OCI-LY1 (cell line): Measurements from ENCODE around the gene TLR9.

Source experiments
- H2AFZ ChIP-seq: fragments of 200-600 bp; sonication (generic), shearing (Covaris generic); 2 replicates; pipeline ENCODE4 v1.6.0; 2014; ENCODE audit warnings: antibody characterized with exemption, mild to moderate bottlenecking, low read length
- H3F3A ChIP-seq: fragments of 200-600 bp; sonication (generic), shearing (Covaris generic); 2 replicates; pipeline ENCODE4 v1.6.0; 2014; ENCODE audit warnings: mild to moderate bottlenecking, antibody characterized with exemption, low read length, moderate library complexity; ENCODE audit not compliant: insufficient read depth
- H3K27ac ChIP-seq: fragments of 200-600 bp; sonication (generic); 2 replicates; pipeline ENCODE4 v1.5.1; 2014; ENCODE audit warnings: low read length, mixed run types, mild to moderate bottlenecking, low read depth; ENCODE audit not compliant: poor library complexity, severe bottlenecking
- H3K27me3 ChIP-seq: fragments of 200-600 bp; sonication (generic); 2 replicates; pipeline ENCODE4 v1.6.0; 2014; ENCODE audit warnings: antibody characterized with exemption, mild to moderate bottlenecking, low read length, moderate library complexity; ENCODE audit not compliant: insufficient read depth
- H3K36me3 ChIP-seq: fragments of 200-600 bp; sonication (generic); 2 replicates; pipeline ENCODE4 v1.6.1; 2014; ENCODE audit warnings: mild to moderate bottlenecking, antibody characterized with exemption, low read length, moderate library complexity, mixed read lengths; ENCODE audit not compliant: insufficient read depth
- H3K4me1 ChIP-seq: fragments of 200-600 bp; sonication (generic); 2 replicates; pipeline ENCODE4 v1.5.1; 2014; ENCODE audit warnings: mild to moderate bottlenecking, low read length, moderate library complexity; ENCODE audit not compliant: insufficient read depth, severe bottlenecking
- H3K4me2 ChIP-seq: fragments of 200-600 bp; sonication (generic), shearing (Covaris generic); 2 replicates; pipeline ENCODE4 v1.6.1; 2014; ENCODE audit warnings: low read length
- H3K4me3 ChIP-seq: fragments of 200-600 bp; sonication (generic); 2 replicates; pipeline ENCODE4 v1.5.1; 2014; ENCODE audit warnings: low read length, low read depth, mild to moderate bottlenecking, mixed read lengths; ENCODE audit not compliant: poor library complexity, severe bottlenecking
- H3K79me2 ChIP-seq: fragments of 200-600 bp; shearing (Covaris generic); 2 replicates; pipeline ENCODE4 v1.6.1; 2016; ENCODE audit warnings: mixed run types, low read length, mixed read lengths; ENCODE audit not compliant: insufficient read depth
- H3K9ac ChIP-seq: fragments of 200-600 bp; sonication (generic), shearing (Covaris generic); 2 replicates; pipeline ENCODE4 v1.6.1; 2014; ENCODE audit warnings: mild to moderate bottlenecking, low read length, mixed read lengths
- H3K9me2 ChIP-seq: fragments of 200-600 bp; sonication (generic), shearing (Covaris generic); 2 replicates; pipeline ENCODE4 v1.6.1; 2014; ENCODE audit warnings: low read depth, mild to moderate bottlenecking, low read length, mixed read lengths
- H3K9me3 ChIP-seq: fragments of 200-600 bp; shearing (Covaris generic); 2 replicates; pipeline ENCODE4 v1.6.1; 2014; ENCODE audit warnings: low read length, mixed read lengths
- H4K20me1 ChIP-seq: fragments of 200-600 bp; sonication (generic), shearing (Covaris generic); 2 replicates; pipeline ENCODE4 v1.6.0; 2016; ENCODE audit warnings: mild to moderate bottlenecking, low read length; ENCODE audit not compliant: insufficient read depth
- EZH2 ChIP-seq: fragments of 200-600 bp; sonication (generic), shearing (Covaris generic); IDR thresholded peaks from 2 replicates; pipeline ENCODE4 v1.8.0; 2017; ENCODE audit warnings: borderline replicate concordance, mixed run types, mild to moderate bottlenecking, antibody characterized with exemption, low read length, moderate library complexity, mixed read lengths
- TF ChIP-seq, protein P1 (sequence below): fragments of 200-600 bp; sonication (generic), shearing (Covaris generic); IDR thresholded peaks from 2 replicates; pipeline ENCODE4 v1.5.1; 2017; ENCODE audit warnings: mild to moderate bottlenecking, antibody characterized with exemption, low read length, moderate library complexity, mixed read lengths

Gene TLR9

DNA sequence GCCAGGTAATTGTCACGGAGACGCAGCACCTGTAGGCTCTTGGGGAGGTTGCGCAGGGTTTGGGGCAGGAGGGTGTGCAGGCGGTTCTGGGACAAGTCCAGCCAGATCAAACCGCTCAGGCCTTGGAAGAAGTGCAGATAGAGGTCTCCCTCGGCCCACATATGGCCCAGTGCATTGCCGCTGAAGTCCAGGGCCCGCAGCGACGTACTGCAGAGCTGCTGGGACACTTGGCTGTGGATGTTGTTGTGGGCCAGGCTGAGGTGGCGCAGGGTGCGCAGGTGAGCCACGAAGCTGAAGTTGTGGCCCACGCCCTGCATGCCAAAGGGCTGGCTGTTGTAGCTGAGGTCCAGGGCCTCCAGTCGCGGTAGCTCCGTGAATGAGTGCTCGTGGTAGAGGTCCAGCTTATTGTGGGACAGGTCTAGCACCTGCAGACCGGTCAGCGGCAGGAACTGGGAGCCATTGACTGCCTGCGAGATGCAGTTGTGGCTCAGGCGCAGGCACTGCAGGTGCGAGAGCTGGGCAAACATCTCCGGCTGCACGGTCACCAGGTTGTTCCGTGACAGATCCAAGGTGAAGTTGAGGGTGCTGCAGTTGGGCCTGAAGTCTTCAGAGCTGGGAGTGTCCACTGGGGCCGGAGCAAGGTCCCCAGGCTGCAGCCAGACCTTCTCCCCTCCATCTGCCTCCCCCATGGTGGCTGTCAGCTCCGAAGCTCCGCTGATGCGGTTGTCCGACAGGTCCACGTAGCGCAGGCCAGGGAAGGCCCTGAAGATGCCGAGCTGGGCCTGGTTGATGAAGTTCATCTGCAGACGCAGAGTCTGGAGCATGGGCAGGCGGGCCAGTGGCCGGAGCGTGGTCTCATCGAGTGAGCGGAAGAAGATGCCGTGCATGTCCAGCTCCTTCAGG, 2.9 kb downstream of the TLR9 start:
- Histone ChIP-seq H3K4me1 (peaks cover 50% of the 10 kb centered on the region), H3K4me3 (no peak overlapping the region), H3K79me2 (peaks cover 6% of the 10 kb centered on the region; the same call in 1 of the 2 replicates), H4K20me1 (no peaks in the 10 kb centered on the region), H3F3A (no peaks in the 10 kb centered on the region), H3K27ac (no peak overlapping the region), H3K9ac (no peak overlapping the region), H3K9me3 (no peaks in the 10 kb centered on the region), H3K27me3 (no peaks in the 10 kb centered on the region), H3K4me2 (no peak overlapping the region), H2AFZ (no peak overlapping the region), H3K36me3 (peaks cover 39% of the 10 kb centered on the region; the same call in 1 of the 2 replicates), H3K9me2 (no peaks in the 10 kb centered on the region)
- no peak for TF ChIP-seq EZH2
- TF ChIP-seq, protein P1, sequence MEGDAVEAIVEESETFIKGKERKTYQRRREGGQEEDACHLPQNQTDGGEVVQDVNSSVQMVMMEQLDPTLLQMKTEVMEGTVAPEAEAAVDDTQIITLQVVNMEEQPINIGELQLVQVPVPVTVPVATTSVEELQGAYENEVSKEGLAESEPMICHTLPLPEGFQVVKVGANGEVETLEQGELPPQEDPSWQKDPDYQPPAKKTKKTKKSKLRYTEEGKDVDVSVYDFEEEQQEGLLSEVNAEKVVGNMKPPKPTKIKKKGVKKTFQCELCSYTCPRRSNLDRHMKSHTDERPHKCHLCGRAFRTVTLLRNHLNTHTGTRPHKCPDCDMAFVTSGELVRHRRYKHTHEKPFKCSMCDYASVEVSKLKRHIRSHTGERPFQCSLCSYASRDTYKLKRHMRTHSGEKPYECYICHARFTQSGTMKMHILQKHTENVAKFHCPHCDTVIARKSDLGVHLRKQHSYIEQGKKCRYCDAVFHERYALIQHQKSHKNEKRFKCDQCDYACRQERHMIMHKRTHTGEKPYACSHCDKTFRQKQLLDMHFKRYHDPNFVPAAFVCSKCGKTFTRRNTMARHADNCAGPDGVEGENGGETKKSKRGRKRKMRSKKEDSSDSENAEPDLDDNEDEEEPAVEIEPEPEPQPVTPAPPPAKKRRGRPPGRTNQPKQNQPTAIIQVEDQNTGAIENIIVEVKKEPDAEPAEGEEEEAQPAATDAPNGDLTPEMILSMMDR: no peak

DNA sequence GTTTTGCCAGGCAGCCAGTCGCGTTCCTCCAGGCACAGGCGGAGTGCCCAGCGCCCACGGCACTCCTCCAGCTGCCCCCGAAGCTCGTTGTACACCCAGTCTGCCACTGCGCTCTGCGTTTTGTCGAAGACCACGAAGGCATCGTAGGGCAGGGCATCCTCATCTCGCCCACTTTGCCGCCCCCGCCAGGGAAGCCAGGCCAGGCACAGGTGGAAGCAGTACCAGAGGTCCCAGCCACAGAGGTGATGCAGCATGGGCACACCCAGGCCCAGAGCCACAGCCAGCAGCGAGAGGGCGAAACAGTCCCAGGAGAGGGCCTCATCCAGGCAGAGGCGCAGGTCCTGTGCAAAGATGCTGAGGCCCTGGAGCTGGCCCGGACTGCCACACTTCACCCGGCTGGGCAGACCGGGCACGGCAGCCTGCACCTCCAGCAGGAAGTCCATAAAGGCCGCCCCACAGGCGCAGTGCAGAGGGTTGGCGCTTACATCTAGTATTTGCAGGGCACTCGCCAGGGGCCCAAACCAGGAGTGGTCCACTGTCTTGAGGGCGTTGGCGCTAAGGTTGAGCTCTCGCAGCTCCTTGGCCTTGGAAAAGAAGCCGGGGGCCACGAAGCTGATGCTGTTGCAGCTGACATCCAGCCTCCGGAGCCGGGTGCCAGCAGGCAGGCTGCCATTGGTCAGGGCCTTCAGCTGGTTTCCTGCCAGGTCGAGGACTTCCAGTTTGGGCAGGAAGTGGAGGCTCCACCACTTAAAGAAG, 3.7 kb downstream of the TLR9 start:
- peaks cover 39% of the 10 kb centered on the region; the same call in 1 of the 2 replicates for H3K36me3 ChIP-seq
- H3K9me2 ChIP-seq: no peaks in the 10 kb centered on the region
- no peak overlapping the region for H2AFZ ChIP-seq
- peaks cover 6% of the 10 kb centered on the region; the same call in 1 of the 2 replicates for H3K79me2 ChIP-seq
- H3K27me3 ChIP-seq: no peaks in the 10 kb centered on the region
- TF ChIP-seq, protein P1: no peak
- no peak for TF ChIP-seq EZH2
- no peaks in the 10 kb centered on the region for H3K9me3 ChIP-seq
- H3K4me1 ChIP-seq: peaks cover 56% of the 10 kb centered on the region
- H3K9ac ChIP-seq: no peak overlapping the region
- no peak overlapping the region for H3K4me2 ChIP-seq
- no peaks in the 10 kb centered on the region for H4K20me1 ChIP-seq
- H3K4me3 ChIP-seq: no peak overlapping the region
- no peaks in the 10 kb centered on the region for H3F3A ChIP-seq
- no peak overlapping the region for H3K27ac ChIP-seq

DNA sequence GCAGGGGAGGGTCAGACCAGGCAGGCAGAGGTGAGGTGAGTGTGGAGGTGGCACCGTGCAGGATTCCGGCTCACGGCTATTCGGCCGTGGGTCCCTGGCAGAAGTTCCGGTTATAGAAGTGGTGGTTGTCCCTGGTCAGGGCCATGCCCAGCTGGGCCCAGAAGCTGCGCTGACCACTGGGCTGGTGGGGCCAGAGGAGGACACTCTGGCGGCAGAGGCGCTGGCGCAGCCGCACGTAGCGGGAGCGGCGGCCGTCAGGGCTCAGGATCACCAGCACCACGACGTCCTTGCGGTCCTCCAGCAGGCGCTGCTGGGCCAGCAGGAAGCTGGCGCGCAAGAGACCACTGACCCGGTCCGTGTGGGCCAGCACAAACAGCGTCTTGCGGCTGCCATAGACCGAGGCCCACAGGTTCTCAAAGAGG, 4.3 kb downstream of the TLR9 start:
- Histone ChIP-seq H3K27me3 (no peaks in the 10 kb centered on the region), H3K9me2 (no peaks in the 10 kb centered on the region), H3K27ac (no peak overlapping the region), H3K4me3 (no peak overlapping the region), H3K9ac (no peak overlapping the region), H3K36me3 (peaks cover 43% of the 10 kb centered on the region; the same call in 1 of the 2 replicates), H4K20me1 (no peaks in the 10 kb centered on the region), H3F3A (no peaks in the 10 kb centered on the region), H3K4me2 (no peak overlapping the region), H2AFZ (no peak overlapping the region), H3K79me2 (peaks cover 6% of the 10 kb centered on the region; the same call in 1 of the 2 replicates), H3K9me3 (no peaks in the 10 kb centered on the region), H3K4me1 (peaks cover 50% of the 10 kb centered on the region)
- TF ChIP-seq EZH2: no peak
- TF ChIP-seq, protein P1: no peak
